HCT116 (cell line): Measurements from ENCODE around the gene CALR. TPM values are rescaled to one million over a fixed set of nuclear protein-coding genes. Genes with fewer than 3 reads are reported as not detected.
"Not testable (repeated sequence)": the region's sequence is repeated elsewhere in the genome, so short reads cannot be mapped to it uniquely, and the experiment has no call there.

Experiments
- ATAC-seq: fragments of 200-7000 bp; cut with Tn5 transposase; 2 replicates; pipeline ENCODE4 v1.9.1; 2020; ENCODE audit warnings: mild to moderate bottlenecking, moderate library complexity
- BruUV-seq: library from RNA; stranded (reverse); fragments of 400-500 nt; replicated peaks from 2 replicates; lab custom pipeline; 2021; lab: Mats Ljungman, UMichigan
- CTCF ChIA-PET: fragments of 300-600 bp; sonication (Branson Sonifier 250); formaldehyde crosslinking; loops from one replicate; lab custom pipeline; 2021; ENCODE audit warnings: antibody characterized with exemption; lab: Charles Lee
- POLR2A ChIA-PET: fragments of 300-600, 350-600 bp; sonication (Branson Sonifier 250); formaldehyde crosslinking; loops from one replicate; lab custom pipeline; 2021; ENCODE audit warnings: antibody characterized with exemption; lab: Charles Lee
- RAD21 ChIA-PET, 2 experiments: fragments of 300-600 bp; sonication (Branson Sonifier 250); formaldehyde crosslinking; loops; one replicate each; lab custom pipeline; 2023; ENCODE audit warnings: low total read pairs in 2 of 2; ENCODE audit not compliant: uncharacterized antibody in 2 of 2, unreplicated experiment in 2 of 2, low non-redundant PET in 1 of 2; lab: Charles Lee
- DNase-seq: peaks from one replicate; pipeline ENCODE4 v3.0.0-alpha.2; 2010; ENCODE audit warnings: low read depth, low spot score
- H2AFZ ChIP-seq: fragments of 200-600 bp; shearing (Covaris generic), sonication (generic); 2 replicates; pipeline ENCODE4 v1.6.1; 2017; ENCODE audit warnings: low read depth, mixed run types, mixed read lengths, antibody characterized with exemption, low read length; ENCODE audit not compliant: poor library complexity, severe bottlenecking
- H3K27ac ChIP-seq: 2 replicates; pipeline ENCODE4 v1.5.1; 2012; ENCODE audit warnings: low read depth, low read length
- H3K27me3 ChIP-seq: fragments of 200-600 bp; sonication (generic); 2 replicates; pipeline ENCODE4 v1.6.1; 2016; ENCODE audit warnings: mixed run types, low read length, mixed read lengths; ENCODE audit not compliant: insufficient read depth
- H3K36me3 ChIP-seq, 2 experiments: fragments of 200-500 bp in 1 of 2; fragments of 200-600 bp in 1 of 2; sonication (Bioruptor generic) in 1 of 2; sonication (generic) in 1 of 2; 2 replicates each; pipeline versions ENCODE4 v1.5.1 to v1.6.1; 2014 to 2016; ENCODE audit warnings: low read length in 2 of 2, inconsistent platforms in 1 of 2, mixed read lengths in 1 of 2, mixed run types in 1 of 2; ENCODE audit not compliant: insufficient read depth in 2 of 2, control insufficient read depth in 1 of 2
- H3K4me1 ChIP-seq, 2 experiments: fragments of 200-600 bp in 1 of 2; sonication (generic) in 1 of 2; 2 replicates each; pipeline versions ENCODE4 v1.5.1 to v1.6.1; 2012 to 2017; ENCODE audit warnings: low read length in 2 of 2, inconsistent platforms in 1 of 2, mild to moderate bottlenecking in 1 of 2, mixed read lengths in 1 of 2, mixed run types in 1 of 2, moderate library complexity in 1 of 2; ENCODE audit not compliant: insufficient read depth in 2 of 2, control insufficient read depth in 1 of 2
- H3K4me2 ChIP-seq: fragments of 200-600 bp; sonication (generic); 2 replicates; pipeline ENCODE4 v1.6.1; 2017; ENCODE audit warnings: mixed run types, low read length, mixed read lengths
- H3K4me3 ChIP-seq, 2 experiments: fragments of 200-600 bp in 1 of 2; sonication (generic) in 1 of 2; replicated peaks in 1 of 2; 2 replicates each; pipeline ENCODE4 v1.5.1; 2011 to 2016; ENCODE audit warnings: low read length in 2 of 2, control low read depth in 1 of 2, low read depth in 1 of 2, mild to moderate bottlenecking in 1 of 2, mixed read lengths in 1 of 2, mixed run types in 1 of 2
- H3K79me2 ChIP-seq: fragments of 200-600 bp; sonication (generic); 2 replicates; pipeline ENCODE4 v1.6.1; 2017; ENCODE audit warnings: mild to moderate bottlenecking, mixed run types, low read length, moderate library complexity, mixed read lengths; ENCODE audit not compliant: insufficient read depth
- H3K9ac ChIP-seq: fragments of 200-600 bp; sonication (generic); 2 replicates; pipeline ENCODE4 v1.6.1; 2016; ENCODE audit warnings: low read length, mixed read lengths
- H3K9me2 ChIP-seq: fragments of 200-600 bp; sonication (generic), shearing (Covaris generic); 2 replicates; pipeline ENCODE4 v1.6.1; 2017; ENCODE audit warnings: mixed run types, mild to moderate bottlenecking, moderate library complexity; ENCODE audit not compliant: insufficient read depth
- H3K9me3 ChIP-seq, 2 experiments: fragments of 200-500 bp in 1 of 2; fragments of 200-600 bp in 1 of 2; sonication (Bioruptor generic) in 1 of 2; sonication (generic) in 1 of 2; 2 replicates each; pipeline ENCODE4 v1.6.1; 2014 to 2017; ENCODE audit warnings: low read length in 2 of 2, mixed read lengths in 2 of 2, inconsistent platforms in 1 of 2, low read depth in 1 of 2, mild to moderate bottlenecking in 1 of 2, mixed run types in 1 of 2, moderate library complexity in 1 of 2; ENCODE audit not compliant: control insufficient read depth in 1 of 2, insufficient read depth in 1 of 2
- H4K20me1 ChIP-seq: fragments of 200-600 bp; sonication (generic), shearing (Covaris generic); 2 replicates; pipeline ENCODE4 v1.6.1; 2017; ENCODE audit warnings: mixed run types, mild to moderate bottlenecking, moderate library complexity; ENCODE audit not compliant: insufficient read depth
- ATF3 ChIP-seq: IDR thresholded peaks from 2 replicates; pipeline ENCODE4 v1.6.1; 2012
- CEBPB ChIP-seq: IDR thresholded peaks from 2 replicates; pipeline ENCODE4 v1.6.1; 2012; ENCODE audit warnings: low read depth
- EGR1 ChIP-seq: IDR thresholded peaks from 2 replicates; pipeline ENCODE4 v1.6.1; 2012; ENCODE audit warnings: low read depth
- ELF1 ChIP-seq: IDR thresholded peaks from 2 replicates; pipeline ENCODE4 v1.6.1; 2012; ENCODE audit warnings: low read depth, borderline replicate concordance
- EZH2phosphoT487 ChIP-seq: fragments of 200-600 bp; IDR thresholded peaks from 2 replicates; pipeline ENCODE4 v1.6.1; 2018; ENCODE audit warnings: antibody characterized with exemption, borderline replicate concordance
- FOSL1 ChIP-seq: IDR thresholded peaks from 2 replicates; pipeline ENCODE4 v1.6.1; 2012; ENCODE audit warnings: low read depth
- JUND ChIP-seq: IDR thresholded peaks from 2 replicates; pipeline ENCODE4 v1.6.1; 2012
- MAX ChIP-seq: IDR thresholded peaks from 2 replicates; pipeline ENCODE4 v1.6.1; 2012
- POLR2AphosphoS5 ChIP-seq: IDR thresholded peaks from 2 replicates; pipeline ENCODE4 v1.6.1; 2011; ENCODE audit warnings: mild to moderate bottlenecking, low read depth, low read length, moderate library complexity
- RAD21 ChIP-seq: IDR thresholded peaks from 2 replicates; pipeline ENCODE4 v1.6.1; 2012; ENCODE audit warnings: low read depth, mild to moderate bottlenecking
- SIN3A ChIP-seq: IDR thresholded peaks from 2 replicates; pipeline ENCODE4 v1.6.1; 2012; ENCODE audit warnings: low read depth
- ZBTB33 ChIP-seq: IDR thresholded peaks from 2 replicates; pipeline ENCODE4 v1.6.1; 2011; ENCODE audit warnings: mild to moderate bottlenecking, low read length, moderate library complexity; ENCODE audit not compliant: insufficient replicate concordance; ENCODE audit errors: extremely low read depth
- intact Hi-C: fragments of 100-400 bp; cut with micrococcal nuclease; formaldehyde crosslinking; loops from 2 replicates; pipeline ENCODE4 v1.10.0; 2022
- total RNA-seq: library from RNA; stranded (reverse); gene quantifications from one replicate; pipeline ENCODE4 v1.2.1, GENCODE V29; 2021; ENCODE audit not compliant: unreplicated experiment

Gene CALR
- total RNA-seq, 1 experiment from 2014 or later = 739 TPM

GRCh38 chr19:12913851-12914690 lies 24.3 kb upstream of the CALR start (continued):
- TF ChIP-seq ZBTB33 (no peak), CEBPB (no peak)

GRCh38 chr19:12915860-12916259 lies 22.5 kb upstream of the CALR start:
- CTCF ChIA-PET = not testable (repeated sequence)
- POLR2A ChIA-PET = interaction anchor here (1.0 kb wide), 1 partner anchor 38 kb away, joined by 3 read pairs; no protein-coding TSS in a partner anchor

GRCh38 chr19:12918253-12918652 lies 20.2 kb upstream of the CALR start:
- no peaks in the 10 kb centered on the region for H3K27me3 ChIP-seq
- H3K36me3 ChIP-seq = peaks cover 8 to 11% of the 10 kb centered on the region in 2 experiments; a peak in 3 of 4 replicates
- no peak overlapping the region for H3K4me2 ChIP-seq
- RAD21 ChIA-PET = no interaction called here
- no peak for ATAC-seq
- TF ChIP-seq ELF1 (no peak), EGR1 (no peak), JUND (no peak), FOSL1 (no peak), ZBTB33 (no peak), RAD21 (no peak), POLR2AphosphoS5 (no peak), EZH2phosphoT487 (no peak), SIN3A (no peak), ATF3 (no peak), MAX (no peak)
- TF ChIP-seq, all 23 proteins: peak for 0
- H3K9me3 ChIP-seq = no peaks in the 10 kb centered on the region
- H2AFZ ChIP-seq = no peak overlapping the region
- no TSS peak for BruUV-seq
- no peak overlapping the region for H3K27ac ChIP-seq
- peaks cover 0 to 10% of the 10 kb centered on the region in 2 experiments; a peak in 2 of 4 replicates for H3K4me1 ChIP-seq
- no peaks in the 10 kb centered on the region for H4K20me1 ChIP-seq
- no peak for DNase-seq
- ChIA-PET CTCF (no interaction called here), POLR2A (no interaction called here)
- no peaks in the 10 kb centered on the region for H3K9me2 ChIP-seq
- H3K4me3 ChIP-seq = no peak overlapping the region
- intact Hi-C loops = no loop called here
- H3K79me2 ChIP-seq = no peaks in the 10 kb centered on the region
- no peak overlapping the region for H3K9ac ChIP-seq

More at GRCh38 chr19:12915860-12916259, 22.5 kb upstream of the CALR start:
- H3K9ac ChIP-seq, H3K9me3 ChIP-seq, intact Hi-C loops, H3K36me3 ChIP-seq, H3K4me2 ChIP-seq, H3K4me1 ChIP-seq, H2AFZ ChIP-seq, ATAC-seq, BruUV-seq, H3K27ac ChIP-seq, H3K27me3 ChIP-seq, H3K79me2 ChIP-seq, H3K4me3 ChIP-seq, H3K9me2 ChIP-seq, RAD21 ChIA-PET, DNase-seq, H4K20me1 ChIP-seq: not testable (repeated sequence)
